Muscle of leg (tissue), 11 donors: Measurements from ENCODE around the gene TFIP11. TPM values are rescaled to one million over a fixed set of nuclear protein-coding genes. Genes with fewer than 3 reads are reported as not detected.

ENCODE experiments used
- DNase-seq: peaks from one replicate; pipeline ENCODE4 v3.0.0; 2013
- H3K27ac ChIP-seq: one replicate; pipeline ENCODE4 v1.5.1; 2013; ENCODE audit warnings: mild to moderate bottlenecking, low read length, control low read depth
- H3K27me3 ChIP-seq: one replicate; pipeline ENCODE4 v1.6.1; 2013; ENCODE audit warnings: low read length; ENCODE audit not compliant: control insufficient read depth, insufficient read depth
- H3K36me3 ChIP-seq: one replicate; pipeline ENCODE4 v1.6.1; 2013; ENCODE audit warnings: low read length; ENCODE audit not compliant: control insufficient read depth, insufficient read depth
- H3K4me1 ChIP-seq: one replicate; pipeline ENCODE4 v1.6.1; 2013; ENCODE audit warnings: low read length; ENCODE audit not compliant: control insufficient read depth, insufficient read depth
- H3K4me3 ChIP-seq: one replicate; pipeline ENCODE4 v1.5.1; 2013; ENCODE audit warnings: low read length, control low read depth
- H3K9me3 ChIP-seq: replicated peaks from 2 replicates; pipeline ENCODE4 v1.6.1; 2013; ENCODE audit warnings: low read depth, low read length; ENCODE audit not compliant: control insufficient read depth
- WGBS: methylation state at CpG from one replicate; pipeline ENCODE4 v1.1.5; 2013; ENCODE audit warnings: missing lambda C conversion rate; ENCODE audit not compliant: insufficient coverage; 5-methylcytosine and 5-hydroxymethylcytosine counted together
- polyA plus RNA-seq, 8 donors: library from polyadenylated mRNA; unstranded; fragments of 120-200 nt; gene quantifications; one replicate each; pipeline versions ENCODE4 v1.2.1 to v1.2.3, GENCODE V29; 2013; ENCODE audit warnings: inconsistent platforms in 1 of 8, low replicate concordance in 1 of 8; ENCODE audit not compliant: insufficient read length in 8 of 8, insufficient read depth in 1 of 8
- total RNA-seq: library from RNA; stranded (reverse); fragments of 120-200 nt; gene quantifications from one replicate; pipeline ENCODE4 v1.2.4, GENCODE V29; 2013

The TFIP11 gene
- total and polyA plus RNA-seq, 9 donors, result 19.9 to 27.0 (median 22.4) TPM

- WGBS, result 82% methylated on average over 2 of the region's 6 CpGs
- H3K4me1 ChIP-seq, result peaks cover 20% of the 10 kb centered on the region
- no peak overlapping the region for H3K4me3 ChIP-seq
- H3K27me3 ChIP-seq, result no peaks in the 10 kb centered on the region
- no peaks in the 10 kb centered on the region for H3K9me3 ChIP-seq
- H3K36me3 ChIP-seq, result peaks cover 30% of the 10 kb centered on the region
- DNase-seq, result no peak
- no peak overlapping the region for H3K27ac ChIP-seq
These were observed 31.1 kb downstream of the TFIP11 start for GRCh38 chr22:26481112-26481693.

- H3K4me3 ChIP-seq, result no peak overlapping the region
- H3K4me1 ChIP-seq, result peaks cover 20% of the 10 kb centered on the region
These were observed 31.7 kb downstream of the TFIP11 start for GRCh38 chr22:26480611-26480932.

GRCh38 chr22:26479792-26480610, 32.3 kb downstream of the TFIP11 start:
- H3K27ac ChIP-seq, result no peak overlapping the region

More at GRCh38 chr22:26480611-26480932, 31.7 kb downstream of the TFIP11 start:
- H3K36me3 ChIP-seq, result peaks cover 33% of the 10 kb centered on the region
- no peaks in the 10 kb centered on the region for H3K9me3 ChIP-seq
- no peak overlapping the region for H3K27ac ChIP-seq
- no peaks in the 10 kb centered on the region for H3K27me3 ChIP-seq
- no peak for DNase-seq
- WGBS, result no CpG with 5 or more reads among the region's 2 CpGs

GRCh38 chr22:26479043-26479791, 33.1 kb downstream of the TFIP11 start:
- Histone ChIP-seq H3K27me3 (no peaks in the 10 kb centered on the region), H3K4me1 (peaks cover 11% of the 10 kb centered on the region), H3K36me3 (peaks cover 35% of the 10 kb centered on the region), H3K9me3 (no peaks in the 10 kb centered on the region), H3K27ac (no peak overlapping the region), H3K4me3 (no peak overlapping the region)
- 32% methylated on average over 2 of the region's 12 CpGs for WGBS
- DNase-seq, result no peak

More at GRCh38 chr22:26479792-26480610, 32.3 kb downstream of the TFIP11 start:
- peaks cover 35% of the 10 kb centered on the region for H3K36me3 ChIP-seq
- H3K4me3 ChIP-seq, result no peak overlapping the region
- DNase-seq, result no peak
- H3K4me1 ChIP-seq, result peaks cover 18% of the 10 kb centered on the region
- H3K27me3 ChIP-seq, result no peaks in the 10 kb centered on the region
- WGBS, result 84% methylated on average over 8 of the region's 12 CpGs
- H3K9me3 ChIP-seq, result no peaks in the 10 kb centered on the region

GRCh38 chr22:26477341-26477731, 34.9 kb downstream of the TFIP11 start:
- no peaks in the 10 kb centered on the region for H3K9me3 ChIP-seq
- H3K4me1 ChIP-seq, result peaks cover 4% of the 10 kb centered on the region

GRCh38 chr22:26476705-26477340, 35.5 kb downstream of the TFIP11 start:
- Histone ChIP-seq H3K27me3 (no peaks in the 10 kb centered on the region), H3K4me3 (no peak overlapping the region), H3K9me3 (no peaks in the 10 kb centered on the region), H3K36me3 (peaks cover 51% of the 10 kb centered on the region), H3K4me1 (peaks cover 4% of the 10 kb centered on the region), H3K27ac (no peak overlapping the region)
- WGBS, result no CpG with 5 or more reads among the region's 4 CpGs
- no peak for DNase-seq

More at GRCh38 chr22:26477341-26477731, 34.9 kb downstream of the TFIP11 start:
- WGBS, result no CpG with 5 or more reads among the region's 4 CpGs
- no peaks in the 10 kb centered on the region for H3K27me3 ChIP-seq
- H3K27ac ChIP-seq, result no peak overlapping the region
- peaks cover 46% of the 10 kb centered on the region for H3K36me3 ChIP-seq
- DNase-seq, result no peak
- H3K4me3 ChIP-seq, result no peak overlapping the region

GRCh38 chr22:26474682-26475081, 37.6 kb downstream of the TFIP11 start:
- DNase-seq, result no peak
- Histone ChIP-seq H3K4me1 (no peaks in the 10 kb centered on the region), H3K27me3 (no peaks in the 10 kb centered on the region), H3K36me3 (peaks cover 56% of the 10 kb centered on the region), H3K27ac (no peak overlapping the region), H3K9me3 (no peaks in the 10 kb centered on the region), H3K4me3 (no peak overlapping the region)

- Histone ChIP-seq H3K4me3 (no peak overlapping the region), H3K9me3 (no peaks in the 10 kb centered on the region), H3K36me3 (peaks cover 62% of the 10 kb centered on the region), H3K4me1 (no peaks in the 10 kb centered on the region), H3K27ac (no peak overlapping the region), H3K27me3 (no peaks in the 10 kb centered on the region)
- DNase-seq, result no peak
- 100% methylated on average over 1 of the region's 5 CpGs for WGBS
These were observed 40.8 kb downstream of the TFIP11 start for GRCh38 chr22:26471522-26471921.

- no peak for DNase-seq
- no peaks in the 10 kb centered on the region for H3K9me3 ChIP-seq
- no peaks in the 10 kb centered on the region for H3K27me3 ChIP-seq
- peaks cover 64% of the 10 kb centered on the region for H3K36me3 ChIP-seq
- H3K4me3 ChIP-seq, result no peak overlapping the region
- H3K4me1 ChIP-seq, result no peaks in the 10 kb centered on the region
- H3K27ac ChIP-seq, result no peak overlapping the region
- WGBS, result no CpG with 5 or more reads among the region's 2 CpGs
These were observed 41.5 kb downstream of the TFIP11 start for GRCh38 chr22:26470807-26471206.

GRCh38 chr22:26466196-26466595, 46.1 kb downstream of the TFIP11 start:
- Histone ChIP-seq H3K36me3 (peaks cover 82% of the 10 kb centered on the region), H3K4me3 (no peak overlapping the region), H3K27me3 (no peaks in the 10 kb centered on the region), H3K9me3 (no peaks in the 10 kb centered on the region), H3K27ac (no peak overlapping the region), H3K4me1 (peaks cover 13% of the 10 kb centered on the region)
- WGBS, result 77% methylated on average over 3 of the region's 5 CpGs
- no peak for DNase-seq
